Liver (tissue), 9 donors: ENCODE data around the gene GXYLT2. TPM values are rescaled to one million over a fixed set of nuclear protein-coding genes. Genes with fewer than 3 reads are reported as not detected.
A peak's percentile ranks its signal among the peaks of the same experiment; 100 is the strongest.

Experiments
- DNase-seq: peaks from one replicate; pipeline ENCODE4 v3.0.0-alpha.2; 2017; ENCODE audit warnings: low spot score
- H3K27ac ChIP-seq, 2 donors: one replicate each; pipeline ENCODE4 v1.7.0; 2013; ENCODE audit warnings: inconsistent platforms in 2 of 2, low read length in 2 of 2, control low read depth in 1 of 2, low read depth in 1 of 2, mild to moderate bottlenecking in 1 of 2
- H3K27me3 ChIP-seq, 4 donors: one replicate each; pipeline versions ENCODE4 v1.6.1 to v1.7.0; 2013; ENCODE audit warnings: low read length in 3 of 4, inconsistent platforms in 1 of 4, mild to moderate bottlenecking in 1 of 4, moderate library complexity in 1 of 4; ENCODE audit not compliant: control insufficient read depth in 4 of 4, insufficient read depth in 4 of 4
- H3K36me3 ChIP-seq, 4 donors: one replicate each; pipeline versions ENCODE4 v1.6.1 to v1.7.0; 2013; ENCODE audit warnings: low read length in 3 of 4, mild to moderate bottlenecking in 3 of 4, low read depth in 1 of 4, moderate library complexity in 1 of 4; ENCODE audit not compliant: control insufficient read depth in 4 of 4, insufficient read depth in 3 of 4
- H3K4me1 ChIP-seq, 4 donors: one replicate each; pipeline versions ENCODE4 v1.6.1 to v1.7.0; 2013; ENCODE audit warnings: low read length in 3 of 4, mild to moderate bottlenecking in 3 of 4, moderate library complexity in 1 of 4; ENCODE audit not compliant: control insufficient read depth in 4 of 4, insufficient read depth in 4 of 4
- H3K4me3 ChIP-seq, 3 donors: one replicate each; pipeline versions ENCODE4 v1.6.1 to v1.7.0; 2013; ENCODE audit warnings: low read length in 3 of 3, control low read depth in 1 of 3, low read depth in 1 of 3, mild to moderate bottlenecking in 1 of 3
- H3K9ac ChIP-seq, 2 donors: one replicate each; pipeline ENCODE4 v1.7.0; 2013; ENCODE audit warnings: low read length in 2 of 2, mild to moderate bottlenecking in 2 of 2, moderate library complexity in 2 of 2, control low read depth in 1 of 2, low read depth in 1 of 2
- H3K9me3 ChIP-seq, 4 donors: one replicate each; pipeline versions ENCODE4 v1.6.1 to v1.7.0; 2013; ENCODE audit warnings: low read length in 3 of 4; ENCODE audit not compliant: control insufficient read depth in 4 of 4
- ATF3 ChIP-seq: IDR thresholded peaks from 2 replicates; pipeline ENCODE4 v1.6.1; 2016; ENCODE audit warnings: antibody characterized with exemption
- EGR1 ChIP-seq, 2 donors: IDR thresholded peaks; 2 replicates each; pipeline ENCODE4 v1.6.1; 2016 to 2018; ENCODE audit warnings: antibody characterized with exemption in 2 of 2, low read depth in 2 of 2
- FOXA1 ChIP-seq: IDR thresholded peaks from 2 replicates; pipeline ENCODE4 v1.6.1; 2016; ENCODE audit warnings: antibody characterized with exemption
- GABPA ChIP-seq, 2 donors: IDR thresholded peaks in 1 of 2; conservative IDR thresholded peaks in 1 of 2; 2 replicates each; pipeline ENCODE4 v1.6.1; 2016; ENCODE audit warnings: antibody characterized with exemption in 2 of 2, mild to moderate bottlenecking in 1 of 2, moderate library complexity in 1 of 2
- HNF4A ChIP-seq, 2 donors: conservative IDR thresholded peaks; 2 replicates each; pipeline ENCODE4 v1.6.1; 2016; ENCODE audit warnings: antibody characterized with exemption in 2 of 2, mild to moderate bottlenecking in 2 of 2
- HNF4G ChIP-seq: IDR thresholded peaks from 2 replicates; pipeline ENCODE4 v1.6.1; 2016; ENCODE audit warnings: antibody characterized with exemption
- JUND ChIP-seq, 2 donors: IDR thresholded peaks; 2 replicates each; pipeline ENCODE4 v1.6.1; 2016; ENCODE audit warnings: antibody characterized with exemption in 2 of 2
- NR2F2 ChIP-seq: IDR thresholded peaks from 2 replicates; pipeline ENCODE4 v1.6.1; 2016; ENCODE audit warnings: antibody characterized with exemption
- RAD21 ChIP-seq, 2 donors: IDR thresholded peaks; 2 replicates each; pipeline ENCODE4 v1.6.1; 2016; ENCODE audit warnings: antibody characterized with exemption in 2 of 2, mild to moderate bottlenecking in 2 of 2
- SP1 ChIP-seq: IDR thresholded peaks from 2 replicates; pipeline ENCODE4 v1.6.1; 2018; ENCODE audit warnings: antibody characterized with exemption, mild to moderate bottlenecking
- TAF1 ChIP-seq: conservative IDR thresholded peaks from 2 replicates; pipeline ENCODE4 v1.6.1; 2016; ENCODE audit warnings: antibody characterized with exemption, mild to moderate bottlenecking
- WGBS: extraction: QIAGEN DNeasy Blood & Tissue Kit; methylation state at CpG from one replicate; pipeline ENCODE4 v1.1.7; 2013; 5-methylcytosine and 5-hydroxymethylcytosine counted together
- polyA plus RNA-seq, 2 donors: library from polyadenylated mRNA; stranded (reverse) in 1 of 2; unstranded in 1 of 2; fragments of 200-250 nt in 1 of 2; fragments of >200 nt in 1 of 2; fragmentation: Nextera tagmentation in 1 of 2; extraction: Ambion mirVana in 1 of 2; gene quantifications; one replicate each; pipeline versions ENCODE4 v1.2.1 to v1.2.3, GENCODE V29; 2013 to 2015
- total RNA-seq, 2 donors: library from RNA; depleted of rRNA; stranded (reverse); fragments of >200 nt; gene quantifications; one replicate each; pipeline ENCODE4 v1.2.3, GENCODE V29; 2014
- TF ChIP-seq, protein P1 (sequence below): IDR thresholded peaks from 2 replicates; pipeline ENCODE4 v1.6.1; 2016; ENCODE audit warnings: antibody characterized with exemption
- TF ChIP-seq, protein P2 (sequence below): IDR thresholded peaks from 2 replicates; pipeline ENCODE4 v1.6.1; 2016; ENCODE audit warnings: antibody characterized with exemption
- TF ChIP-seq, protein P3 (sequence below): fragments of 150-350 bp; IDR thresholded peaks from 2 replicates; pipeline ENCODE4 v1.5.1; 2017; ENCODE audit warnings: improper control_type of control experiment, low read depth, low read length; ENCODE audit not compliant: missing input control
- donor health status: healthy.
- donor health status: healthy.
- donor health status: healthy.
- donor health status: healthy.
- donor health status: healthy.

The GXYLT2 gene
- total and polyA plus RNA-seq, 4 donors, result 0.06 to 0.98 (median 0.10) TPM

GRCh38 chr3:72991522-72991921 lies 103.7 kb downstream of the GXYLT2 start:
- peaks cover 0 to 3% (median 1%) of the 10 kb centered on the region in 4 donors for H3K4me1 ChIP-seq
- no peaks in the 10 kb centered on the region for H3K36me3 ChIP-seq
- no peak overlapping the region for H3K4me3 ChIP-seq
- H3K27ac ChIP-seq, result no peak overlapping the region
- no peaks in the 10 kb centered on the region for H3K9me3 ChIP-seq
- H3K27me3 ChIP-seq, result no peaks in the 10 kb centered on the region
- TF ChIP-seq, protein P1, sequence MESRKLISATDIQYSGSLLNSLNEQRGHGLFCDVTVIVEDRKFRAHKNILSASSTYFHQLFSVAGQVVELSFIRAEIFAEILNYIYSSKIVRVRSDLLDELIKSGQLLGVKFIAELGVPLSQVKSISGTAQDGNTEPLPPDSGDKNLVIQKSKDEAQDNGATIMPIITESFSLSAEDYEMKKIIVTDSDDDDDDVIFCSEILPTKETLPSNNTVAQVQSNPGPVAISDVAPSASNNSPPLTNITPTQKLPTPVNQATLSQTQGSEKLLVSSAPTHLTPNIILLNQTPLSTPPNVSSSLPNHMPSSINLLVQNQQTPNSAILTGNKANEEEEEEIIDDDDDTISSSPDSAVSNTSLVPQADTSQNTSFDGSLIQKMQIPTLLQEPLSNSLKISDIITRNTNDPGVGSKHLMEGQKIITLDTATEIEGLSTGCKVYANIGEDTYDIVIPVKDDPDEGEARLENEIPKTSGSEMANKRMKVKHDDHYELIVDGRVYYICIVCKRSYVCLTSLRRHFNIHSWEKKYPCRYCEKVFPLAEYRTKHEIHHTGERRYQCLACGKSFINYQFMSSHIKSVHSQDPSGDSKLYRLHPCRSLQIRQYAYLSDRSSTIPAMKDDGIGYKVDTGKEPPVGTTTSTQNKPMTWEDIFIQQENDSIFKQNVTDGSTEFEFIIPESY, result no peak
- TF ChIP-seq HNF4A (conservative IDR thresholded peaks at IDR 0.05) (no peak), RAD21 (IDR thresholded peaks at IDR 0.05) (no peak), FOXA1 (no peak), ATF3 (no peak), JUND (IDR thresholded peaks at IDR 0.05) (no peak), NR2F2 (no peak), GABPA (IDR thresholded peaks at IDR 0.05 in 1 of 2, conservative IDR thresholded peaks at IDR 0.05 in 1 of 2) (no peak), HNF4G (no peak)
- TF ChIP-seq, protein P2, sequence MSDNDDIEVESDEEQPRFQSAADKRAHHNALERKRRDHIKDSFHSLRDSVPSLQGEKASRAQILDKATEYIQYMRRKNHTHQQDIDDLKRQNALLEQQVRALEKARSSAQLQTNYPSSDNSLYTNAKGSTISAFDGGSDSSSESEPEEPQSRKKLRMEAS, result no peak
- TF ChIP-seq, protein P3, sequence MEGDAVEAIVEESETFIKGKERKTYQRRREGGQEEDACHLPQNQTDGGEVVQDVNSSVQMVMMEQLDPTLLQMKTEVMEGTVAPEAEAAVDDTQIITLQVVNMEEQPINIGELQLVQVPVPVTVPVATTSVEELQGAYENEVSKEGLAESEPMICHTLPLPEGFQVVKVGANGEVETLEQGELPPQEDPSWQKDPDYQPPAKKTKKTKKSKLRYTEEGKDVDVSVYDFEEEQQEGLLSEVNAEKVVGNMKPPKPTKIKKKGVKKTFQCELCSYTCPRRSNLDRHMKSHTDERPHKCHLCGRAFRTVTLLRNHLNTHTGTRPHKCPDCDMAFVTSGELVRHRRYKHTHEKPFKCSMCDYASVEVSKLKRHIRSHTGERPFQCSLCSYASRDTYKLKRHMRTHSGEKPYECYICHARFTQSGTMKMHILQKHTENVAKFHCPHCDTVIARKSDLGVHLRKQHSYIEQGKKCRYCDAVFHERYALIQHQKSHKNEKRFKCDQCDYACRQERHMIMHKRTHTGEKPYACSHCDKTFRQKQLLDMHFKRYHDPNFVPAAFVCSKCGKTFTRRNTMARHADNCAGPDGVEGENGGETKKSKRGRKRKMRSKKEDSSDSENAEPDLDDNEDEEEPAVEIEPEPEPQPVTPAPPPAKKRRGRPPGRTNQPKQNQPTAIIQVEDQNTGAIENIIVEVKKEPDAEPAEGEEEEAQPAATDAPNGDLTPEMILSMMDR, result no peak
- 81% methylated on average over 2 of the region's 2 CpGs for WGBS
- no peak for DNase-seq
- no peak overlapping the region for H3K9ac ChIP-seq

GRCh38 chr3:72993391-72993790 lies 105.5 kb downstream of the GXYLT2 start:
- Histone ChIP-seq H3K36me3 (no peaks in the 10 kb centered on the region), H3K27me3 (no peaks in the 10 kb centered on the region), H3K4me3 (no peak overlapping the region), H3K4me1 (peaks cover 0 to 9% (median 7%) of the 10 kb centered on the region in 4 donors), H3K27ac (no peak overlapping the region), H3K9ac (no peak overlapping the region), H3K9me3 (no peaks in the 10 kb centered on the region)
- 85% methylated on average over 6 of the region's 6 CpGs for WGBS
- no peak for DNase-seq
- TF ChIP-seq RAD21 (IDR thresholded peaks at IDR 0.05), result peak in 1 of 2 donors; percentile 14
- no peak for TF ChIP-seq EGR1 (IDR thresholded peaks at IDR 0.05; ENCODE audit: low read depth in 2 of 2)
- TF ChIP-seq JUND (IDR thresholded peaks at IDR 0.05), result no peak

DNA sequence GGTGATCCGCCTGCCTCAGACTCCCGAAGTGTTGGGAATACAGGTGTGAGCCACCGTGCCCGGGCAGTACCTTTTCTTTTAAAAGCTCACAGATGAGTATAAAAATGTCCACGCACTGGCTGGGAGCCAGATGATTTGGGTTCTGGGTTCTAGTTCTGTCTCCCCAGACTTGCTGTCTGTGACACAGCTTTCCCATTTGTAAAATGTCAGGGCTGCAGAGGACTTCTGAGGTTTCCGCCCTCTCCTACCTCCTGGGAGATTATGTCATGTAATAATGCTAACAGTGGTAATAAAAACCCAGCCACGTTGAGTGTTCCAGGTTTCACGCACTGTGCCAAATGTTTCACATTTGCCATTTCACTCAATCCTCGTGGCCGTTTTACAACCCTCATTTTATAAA lies 107.5 kb downstream of the GXYLT2 start:
- Histone ChIP-seq H3K9me3 (no peaks in the 10 kb centered on the region), H3K27me3 (no peaks in the 10 kb centered on the region), H3K36me3 (peaks cover 0 to 4% (median 0%) of the 10 kb centered on the region in 4 donors), H3K27ac (no peak overlapping the region), H3K4me3 (no peak overlapping the region), H3K9ac (no peak overlapping the region), H3K4me1 (peaks cover 0 to 27% (median 25%) of the 10 kb centered on the region in 4 donors)
- no peak for DNase-seq
- WGBS, result 85% methylated on average over 10 of the region's 10 CpGs
- TF ChIP-seq, protein P3, result no peak
- TF ChIP-seq, protein P1, result no peak
- no peak for TF ChIP-seq TAF1
- no peak for TF ChIP-seq HNF4G
- TF ChIP-seq EGR1 (IDR thresholded peaks at IDR 0.05; ENCODE audit: low read depth in 2 of 2), result no peak
- TF ChIP-seq RAD21 (IDR thresholded peaks at IDR 0.05), result no peak
- no peak for TF ChIP-seq FOXA1
- no peak for TF ChIP-seq NR2F2
- TF ChIP-seq SP1, result no peak
- TF ChIP-seq HNF4A (conservative IDR thresholded peaks at IDR 0.05), result no peak
